GM18867 (cell line): Measurements from ENCODE around the gene OMA1.
"Not testable (repeated sequence)": the region's sequence is repeated elsewhere in the genome, so short reads cannot be mapped to it uniquely, and the experiment has no call there.

ENCODE experiments used
- ATAC-seq: cut with Tn5 transposase; IDR thresholded peaks from one replicate; pipeline ENCODE4 v1.9.1; 2021; ENCODE audit warnings: mild to moderate bottlenecking, moderate library complexity; ENCODE audit not compliant: unreplicated experiment

The OMA1 gene

GRCh38 chr1:58573705-58574591, 27.4 kb upstream of the OMA1 start:
- ATAC-seq, result peak; percentile 97

GRCh38 chr1:58573138-58573537, 26.6 kb upstream of the OMA1 start:
- ATAC-seq, result no peak

GRCh38 chr1:58572690-58573089, 26.2 kb upstream of the OMA1 start:
- no peak for ATAC-seq

- no peak for ATAC-seq
These were observed 25.1 kb upstream of the OMA1 start for GRCh38 chr1:58571616-58572015.

GRCh38 chr1:58570817-58571216, 24.3 kb upstream of the OMA1 start:
- no peak for ATAC-seq

GRCh38 chr1:58570094-58570493, 23.6 kb upstream of the OMA1 start:
- no peak for ATAC-seq

GRCh38 chr1:58568911-58569310, 22.4 kb upstream of the OMA1 start:
- no peak for ATAC-seq

GRCh38 chr1:58568271-58568860, 21.8 kb upstream of the OMA1 start:
- ATAC-seq, result no peak

- ATAC-seq, result no peak
These were observed 19.8 kb upstream of the OMA1 start for GRCh38 chr1:58566339-58566738.

GRCh38 chr1:58563715-58564114, 17.2 kb upstream of the OMA1 start:
- ATAC-seq, result not testable (repeated sequence)

- ATAC-seq, result no peak
These were observed 15.1 kb upstream of the OMA1 start for GRCh38 chr1:58561633-58562032.

GRCh38 chr1:58555393-58555792, 8.9 kb upstream of the OMA1 start:
- no peak for ATAC-seq

GRCh38 chr1:58551186-58552140, 4.9 kb upstream of the OMA1 start:
- ATAC-seq, result no peak

GRCh38 chr1:58549291-58549690, 2.8 kb upstream of the OMA1 start:
- ATAC-seq, result not testable (repeated sequence)

GRCh38 chr1:58548371-58548770, 1.8 kb upstream of the OMA1 start:
- no peak for ATAC-seq

- peak; percentile 64 for ATAC-seq
These were observed 671 bp downstream of the OMA1 start for GRCh38 chr1:58545591-58546519.

- ATAC-seq, result no peak
These were observed 3.3 kb downstream of the OMA1 start for GRCh38 chr1:58543260-58543659.

GRCh38 chr1:58539553-58539952, 7.0 kb downstream of the OMA1 start:
- no peak for ATAC-seq

GRCh38 chr1:58538821-58539220, 7.7 kb downstream of the OMA1 start:
- ATAC-seq, result no peak

- ATAC-seq, result not testable (repeated sequence)
These were observed 14.7 kb downstream of the OMA1 start for GRCh38 chr1:58531842-58532241.
